Breast epithelium (tissue), 4 donors: Measurements from ENCODE around the gene PLXNA2. TPM values are rescaled to one million over a fixed set of nuclear protein-coding genes. Genes with fewer than 3 reads are reported as not detected.

Experiments used
- DNase-seq, 2 donors: peaks; one replicate each; pipeline ENCODE4 v3.0.0-alpha.2; 2019; ENCODE audit warnings: low spot score in 2 of 2
- H3K27ac ChIP-seq, 2 donors: fragments of 200-600 bp; sonication (generic) in 1 of 2; one replicate each; pipeline ENCODE4 v1.5.1; 2016 to 2019; ENCODE audit warnings: mild to moderate bottlenecking in 1 of 2
- H3K27me3 ChIP-seq, 2 donors: fragments of 200-600 bp; sonication (generic) in 1 of 2; one replicate each; pipeline versions ENCODE4 v1.5.1 to v1.6.0; 2017 to 2019; ENCODE audit warnings: control low read depth in 1 of 2, mild to moderate bottlenecking in 1 of 2
- H3K36me3 ChIP-seq: fragments of 200-600 bp; one replicate; pipeline ENCODE4 v1.5.1; 2019
- H3K4me1 ChIP-seq, 2 donors: fragments of 200-600 bp; sonication (generic); one replicate each; pipeline ENCODE4 v1.5.1; 2016 to 2019; ENCODE audit warnings: control low read depth in 1 of 2
- H3K4me3 ChIP-seq, 3 donors: fragments of 200-600 bp; sonication (generic); 1 replicate in 2 of 3; 2 replicates in 1 of 3; pipeline ENCODE4 v1.5.1; 2016 to 2019; ENCODE audit warnings: mild to moderate bottlenecking in 3 of 3, moderate library complexity in 2 of 3
- H3K9me3 ChIP-seq, 2 donors: fragments of 200-600 bp; sonication (generic) in 1 of 2; one replicate each; pipeline ENCODE4 v1.5.1; 2016 to 2019; ENCODE audit warnings: control low read depth in 1 of 2
- POLR2A ChIP-seq: fragments of 450-650 bp; IDR thresholded peaks from one replicate; pipeline ENCODE4 v1.6.1; 2016; ENCODE audit warnings: antibody characterized with exemption, mild to moderate bottlenecking, moderate library complexity
- POLR2AphosphoS5 ChIP-seq, 3 donors: sonication (generic); formaldehyde crosslinking; IDR thresholded peaks; one replicate each; pipeline ENCODE4 v1.6.1; 2017; ENCODE audit warnings: antibody characterized with exemption in 3 of 3
- intact Hi-C: fragments of 100-400 bp; cut with DNase I; formaldehyde crosslinking; loops from one replicate; pipeline ENCODE4 v1.15.1; 2023; ENCODE audit warnings: low total_unique reads
- total RNA-seq, 3 donors: library from RNA; depleted of rRNA; stranded (reverse); fragments of >200 nt; gene quantifications; one replicate each; pipeline ENCODE4 v1.1.0, GENCODE V29; 2016
- TF ChIP-seq, protein P1 (sequence below), 3 donors: fragments of 450-650 bp; IDR thresholded peaks; one replicate each; pipeline ENCODE4 v1.5.1; 2016 to 2017; ENCODE audit warnings: antibody characterized with exemption in 3 of 3, mild to moderate bottlenecking in 3 of 3, moderate library complexity in 3 of 3

PLXNA2 gene
- total RNA-seq, 3 donors from 2014 or later = 11.3 to 18.2 (median 11.5) TPM

DNA sequence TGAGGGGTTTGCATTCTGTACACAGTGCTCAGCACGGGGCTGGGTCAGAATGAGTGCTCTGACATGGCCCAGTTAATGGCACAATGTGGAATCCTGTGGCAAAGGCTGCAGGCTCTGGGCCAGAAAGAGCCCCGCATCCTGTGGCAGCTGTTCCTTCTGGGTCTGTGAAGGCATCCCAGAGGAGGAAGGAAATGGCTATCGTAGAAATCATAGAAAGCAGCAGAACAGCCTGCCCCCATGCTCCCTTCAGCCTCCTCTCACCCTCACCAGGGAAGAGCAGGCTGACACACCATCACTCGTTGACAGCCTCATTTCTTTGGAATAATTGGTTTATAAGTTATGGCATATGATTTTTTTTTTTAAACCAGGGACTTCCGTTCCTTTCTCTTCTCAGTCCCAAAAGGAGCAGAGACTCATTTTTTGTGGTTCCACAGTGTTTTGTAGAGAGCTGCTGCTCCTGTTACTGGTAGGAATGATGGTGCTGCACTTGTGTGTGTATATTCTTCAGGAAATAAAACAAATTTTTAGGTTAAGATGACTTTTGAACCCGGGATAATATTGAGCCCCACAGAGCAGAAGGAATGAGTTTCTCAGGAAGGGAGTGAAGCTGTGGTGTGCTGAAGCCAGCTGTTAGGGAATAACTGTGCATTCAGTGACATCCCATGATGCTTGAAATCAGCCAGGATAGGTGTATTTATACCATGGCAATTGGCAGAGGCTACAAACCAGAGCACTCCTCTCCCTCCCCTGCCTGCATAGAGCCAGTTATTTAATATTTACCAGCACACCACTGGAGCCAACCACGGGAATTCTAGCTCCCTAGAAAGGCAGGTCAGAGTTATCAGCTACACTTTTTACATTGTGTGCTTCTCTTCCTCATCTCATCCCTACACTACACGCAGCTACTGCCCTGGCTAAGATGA, 32.0 kb downstream of the PLXNA2 start:
- no peak overlapping the region for H3K27ac ChIP-seq
- no peak for DNase-seq

DNA sequence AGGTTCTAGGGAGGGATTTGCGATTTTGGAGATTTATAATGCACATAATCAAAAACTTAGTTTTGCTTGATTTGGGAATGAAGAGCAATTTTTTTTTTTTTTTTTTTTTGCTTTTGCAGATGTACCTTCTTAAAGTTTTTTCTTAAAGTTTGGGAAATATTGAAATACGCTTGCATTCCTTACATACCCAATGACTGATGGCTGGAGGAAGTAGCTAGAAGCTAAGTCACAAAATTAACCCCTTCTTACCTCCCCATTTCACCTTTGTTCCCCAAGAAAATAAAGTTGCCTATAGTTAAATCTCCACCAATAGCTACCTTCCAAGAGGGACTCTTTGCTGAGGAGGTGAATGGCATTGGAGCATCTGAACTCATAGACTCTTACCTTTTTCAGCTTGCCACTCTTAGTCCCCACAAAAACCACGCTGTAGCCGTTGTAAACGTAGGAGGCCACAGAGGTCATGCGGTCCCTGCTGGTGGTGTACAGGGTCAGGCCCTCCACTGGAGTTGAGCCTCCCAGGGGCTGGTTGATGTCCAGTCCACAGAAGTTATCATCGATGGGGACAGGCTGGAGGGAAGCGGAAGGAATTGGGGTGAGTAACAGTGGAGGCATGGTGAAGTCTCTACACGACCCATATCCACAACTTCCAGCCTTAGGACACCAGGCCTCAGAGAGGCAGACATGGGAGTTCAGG, 34.1 kb downstream of the PLXNA2 start:
- Histone ChIP-seq H3K4me3 (no peak overlapping the region), H3K4me1 (peaks cover 0 to 7% of the 10 kb centered on the region in 2 donors), H3K36me3 (no peaks in the 10 kb centered on the region), H3K9me3 (no peaks in the 10 kb centered on the region), H3K27ac (no peak overlapping the region), H3K27me3 (no peaks in the 10 kb centered on the region)
- DNase-seq = no peak
- intact Hi-C loops = no loop called here
- no peak for TF ChIP-seq POLR2A
- no peak for TF ChIP-seq POLR2AphosphoS5 (IDR thresholded peaks at IDR 0.05)
- TF ChIP-seq, protein P1, sequence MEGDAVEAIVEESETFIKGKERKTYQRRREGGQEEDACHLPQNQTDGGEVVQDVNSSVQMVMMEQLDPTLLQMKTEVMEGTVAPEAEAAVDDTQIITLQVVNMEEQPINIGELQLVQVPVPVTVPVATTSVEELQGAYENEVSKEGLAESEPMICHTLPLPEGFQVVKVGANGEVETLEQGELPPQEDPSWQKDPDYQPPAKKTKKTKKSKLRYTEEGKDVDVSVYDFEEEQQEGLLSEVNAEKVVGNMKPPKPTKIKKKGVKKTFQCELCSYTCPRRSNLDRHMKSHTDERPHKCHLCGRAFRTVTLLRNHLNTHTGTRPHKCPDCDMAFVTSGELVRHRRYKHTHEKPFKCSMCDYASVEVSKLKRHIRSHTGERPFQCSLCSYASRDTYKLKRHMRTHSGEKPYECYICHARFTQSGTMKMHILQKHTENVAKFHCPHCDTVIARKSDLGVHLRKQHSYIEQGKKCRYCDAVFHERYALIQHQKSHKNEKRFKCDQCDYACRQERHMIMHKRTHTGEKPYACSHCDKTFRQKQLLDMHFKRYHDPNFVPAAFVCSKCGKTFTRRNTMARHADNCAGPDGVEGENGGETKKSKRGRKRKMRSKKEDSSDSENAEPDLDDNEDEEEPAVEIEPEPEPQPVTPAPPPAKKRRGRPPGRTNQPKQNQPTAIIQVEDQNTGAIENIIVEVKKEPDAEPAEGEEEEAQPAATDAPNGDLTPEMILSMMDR (IDR thresholded peaks at IDR 0.05) = no peak

More for the DNA sequence above, 32.0 kb downstream of the PLXNA2 start:
- Histone ChIP-seq H3K27me3 (no peaks in the 10 kb centered on the region), H3K36me3 (no peaks in the 10 kb centered on the region), H3K4me3 (no peak overlapping the region), H3K4me1 (peaks cover 0 to 7% of the 10 kb centered on the region in 2 donors), H3K9me3 (no peaks in the 10 kb centered on the region)
- intact Hi-C loops = no loop called here
- TF ChIP-seq POLR2AphosphoS5 (IDR thresholded peaks at IDR 0.05) (no peak), POLR2A (no peak)
- TF ChIP-seq, protein P1 (IDR thresholded peaks at IDR 0.05) = no peak

DNA sequence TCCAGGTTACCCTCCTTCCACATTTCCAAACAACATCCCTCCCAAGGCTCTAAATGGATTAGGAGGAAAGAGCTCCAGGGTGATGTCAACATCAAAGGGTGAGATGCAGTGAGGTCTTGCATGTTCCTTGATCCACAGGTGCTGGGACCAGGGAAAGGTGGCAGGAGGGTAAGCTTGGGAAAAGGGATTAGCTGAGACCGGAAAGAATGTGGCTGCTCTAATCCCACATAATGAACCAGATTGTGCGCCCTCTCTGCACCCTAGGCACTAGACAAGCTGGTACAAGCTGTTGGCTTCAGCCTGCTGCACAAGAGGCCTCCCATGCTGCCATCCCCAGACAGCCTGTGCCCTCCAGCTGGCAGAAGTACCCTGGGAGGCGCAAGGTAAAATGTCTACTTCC, 34.9 kb downstream of the PLXNA2 start:
- H3K4me1 ChIP-seq = peaks cover 0 to 7% of the 10 kb centered on the region in 2 donors
- intact Hi-C loops = no loop called here
- H3K27me3 ChIP-seq = no peaks in the 10 kb centered on the region
- H3K9me3 ChIP-seq = no peaks in the 10 kb centered on the region
- DNase-seq = peak in 1 of 2 donors; percentile 81
- peak overlapping the region; percentile 62 to 66 for H3K27ac ChIP-seq
- peak in 1 of 3 donors; percentile 15 for TF ChIP-seq POLR2AphosphoS5 (IDR thresholded peaks at IDR 0.05)
- no peak for TF ChIP-seq POLR2A
- H3K36me3 ChIP-seq = no peaks in the 10 kb centered on the region
- H3K4me3 ChIP-seq = no peak overlapping the region

DNA sequence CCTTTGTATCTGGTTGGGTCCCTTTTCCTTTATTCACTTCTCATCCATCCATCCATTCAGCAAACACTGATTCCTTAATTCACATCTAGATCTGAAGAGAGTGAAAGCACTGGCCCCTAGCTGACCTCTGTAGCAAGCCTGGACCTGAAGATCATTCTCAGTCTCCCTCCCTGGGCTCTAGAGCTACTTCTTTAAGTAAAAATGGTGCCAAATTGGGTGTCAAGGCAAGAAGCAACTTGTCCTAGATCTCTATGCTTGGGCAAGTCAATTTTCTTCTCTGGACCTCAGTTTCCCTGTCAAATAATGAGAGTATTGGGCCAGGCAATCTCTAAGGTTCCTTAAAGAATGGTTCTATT, 36.1 kb downstream of the PLXNA2 start:
- TF ChIP-seq POLR2A (no peak), POLR2AphosphoS5 (IDR thresholded peaks at IDR 0.05) (no peak)
- TF ChIP-seq, protein P1 (IDR thresholded peaks at IDR 0.05) = no peak
- Histone ChIP-seq H3K4me3 (no peak overlapping the region), H3K27ac (peak overlapping the region; percentile 62 to 66), H3K36me3 (no peaks in the 10 kb centered on the region), H3K9me3 (no peaks in the 10 kb centered on the region), H3K27me3 (no peaks in the 10 kb centered on the region), H3K4me1 (peaks cover 0 to 14% of the 10 kb centered on the region in 2 donors)
- intact Hi-C loops = no loop called here
- no peak for DNase-seq

DNA sequence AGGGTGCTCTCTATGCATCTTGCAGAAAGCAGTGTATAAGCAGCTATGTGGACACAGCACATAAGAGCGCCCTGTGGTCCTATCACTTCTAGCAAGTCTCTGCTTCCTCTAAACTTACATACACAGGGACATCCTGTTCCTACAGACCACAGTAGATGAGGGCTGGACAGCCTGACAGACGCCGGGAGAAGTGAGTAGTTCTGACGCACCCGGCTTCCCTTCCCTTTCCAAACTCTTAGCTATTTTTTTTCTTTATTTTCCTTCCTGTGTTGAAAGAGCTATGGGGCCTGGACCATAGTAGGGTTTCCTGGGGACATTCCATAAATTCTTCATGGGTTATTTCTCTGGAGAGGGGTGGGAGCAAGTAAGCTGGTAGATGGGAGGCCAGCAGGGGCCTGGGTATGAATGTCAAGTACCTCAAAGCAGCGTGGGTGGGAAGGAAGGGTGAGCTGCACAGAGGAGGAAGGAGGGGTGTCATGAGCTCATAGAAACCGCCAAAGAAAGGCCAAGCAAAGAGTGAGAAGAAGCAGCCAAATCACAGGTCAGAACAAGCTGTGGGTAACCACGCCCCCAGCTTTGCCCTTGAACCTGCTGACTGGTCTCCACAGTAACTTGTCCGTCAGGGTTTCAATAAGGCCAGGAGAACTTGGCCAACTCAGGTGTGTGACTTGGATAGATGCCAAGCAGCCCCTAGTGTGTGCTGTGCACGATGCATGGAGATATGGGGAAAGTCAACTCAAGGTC, 36.6 kb downstream of the PLXNA2 start:
- H3K27ac ChIP-seq = peak overlapping the region; percentile 62 to 66
- H3K4me3 ChIP-seq = no peak overlapping the region
- peak in 1 of 2 donors; percentile 82 for DNase-seq
- H3K9me3 ChIP-seq = no peaks in the 10 kb centered on the region
- TF ChIP-seq POLR2A = no peak
- TF ChIP-seq POLR2AphosphoS5 (IDR thresholded peaks at IDR 0.05) = no peak
- TF ChIP-seq, protein P1 (IDR thresholded peaks at IDR 0.05) = no peak
- H3K27me3 ChIP-seq = no peaks in the 10 kb centered on the region
- intact Hi-C loops = no loop called here
- H3K4me1 ChIP-seq = peaks cover 0 to 14% of the 10 kb centered on the region in 2 donors
- H3K36me3 ChIP-seq = no peaks in the 10 kb centered on the region
